ENCODE data around the gene SNCA.

Gene SNCA

DNA sequence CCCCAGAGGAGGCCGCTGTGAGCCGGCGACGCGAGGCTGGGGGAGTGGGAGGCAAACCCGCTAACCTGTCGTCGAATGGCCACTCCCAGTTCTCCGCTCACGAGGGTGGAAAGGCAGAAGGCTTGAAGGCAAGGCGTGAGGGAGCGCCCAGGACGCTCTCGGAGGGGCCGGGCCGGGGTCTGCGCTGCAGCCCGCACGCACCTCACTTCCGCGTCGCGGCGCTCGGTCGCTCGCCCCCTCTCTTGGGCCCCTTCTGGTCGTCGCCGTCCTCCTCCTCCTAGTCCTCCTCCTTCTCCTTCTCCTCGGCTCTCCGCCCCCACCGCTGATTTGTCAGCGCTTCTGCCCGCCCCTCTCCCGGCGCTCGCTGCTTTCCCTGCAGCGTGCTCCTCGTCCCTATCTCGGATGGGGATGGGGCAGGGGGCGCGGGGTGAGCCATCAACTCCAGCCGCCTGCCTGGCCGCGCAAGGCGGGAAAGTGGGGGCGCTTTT lies at the start of gene SNCA:
TSS of gene SNCA (minus strand) at position 265 of the 488 bp plus-strand sequence. CDS start 1,494 bp downstream, outside the sequence.
- DNase-seq (ENCODE audit: low read depth, low spot score), result no peak

DNA sequence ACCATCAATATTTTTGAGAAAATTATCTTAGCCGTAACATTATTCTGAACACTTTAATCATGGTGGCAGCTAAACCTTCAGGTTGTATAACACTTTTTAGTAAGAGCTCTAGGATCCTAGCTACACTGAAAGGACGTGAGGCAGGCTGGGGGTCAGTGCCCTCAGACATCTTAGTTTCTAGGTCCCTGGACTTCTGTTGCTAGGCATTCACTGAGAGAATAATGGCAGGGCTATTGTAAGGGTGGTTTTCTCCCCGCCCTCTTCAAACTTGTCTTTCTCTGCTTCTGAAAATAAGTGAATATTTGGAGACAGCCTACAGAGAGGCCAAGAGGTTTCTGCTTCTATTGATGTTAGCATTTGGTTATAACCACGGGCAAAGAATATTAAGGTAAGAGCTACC lies 42.3 kb upstream of the SNCA start:
- no peak for DNase-seq (ENCODE audit: low read depth, low spot score)

DNA sequence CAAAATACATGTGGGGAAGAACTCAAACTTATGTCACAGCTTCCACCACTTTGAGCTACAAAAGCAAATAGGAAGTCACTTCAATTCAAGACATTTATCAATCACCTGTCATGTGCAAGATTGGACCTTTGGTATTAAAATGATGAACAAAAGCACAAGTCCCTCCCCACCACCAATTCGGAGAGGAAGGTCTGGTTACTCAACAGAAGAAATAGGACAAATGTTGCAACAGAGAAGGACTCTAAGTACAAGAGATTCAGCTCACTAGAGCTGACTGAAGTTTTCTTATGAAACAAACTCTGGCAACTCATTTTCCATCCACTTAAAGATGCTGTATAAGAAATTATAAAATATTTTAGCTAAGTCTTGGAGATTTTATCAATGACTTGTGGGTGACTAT lies 41.6 kb upstream of the SNCA start:
- DNase-seq (ENCODE audit: low read depth, low spot score), result no peak

- DNase-seq (ENCODE audit: low read depth, low spot score), result no peak
These were observed 39.6 kb upstream of the SNCA start for GRCh38 chr4:89876548-89876947.

GRCh38 chr4:89871211-89871610 lies 34.2 kb upstream of the SNCA start:
- DNase-seq (ENCODE audit: low read depth, low spot score), result no peak

- DNase-seq (ENCODE audit: low read depth, low spot score), result no peak
These were observed 32.1 kb upstream of the SNCA start for GRCh38 chr4:89868999-89869589.

GRCh38 chr4:89868276-89868675 lies 31.3 kb upstream of the SNCA start:
- no peak for DNase-seq (ENCODE audit: low read depth, low spot score)

GRCh38 chr4:89863533-89863932 lies 26.6 kb upstream of the SNCA start:
- DNase-seq (ENCODE audit: low read depth, low spot score), result no peak

- no peak for DNase-seq (ENCODE audit: low read depth, low spot score)
These were observed 24.0 kb upstream of the SNCA start for GRCh38 chr4:89860971-89861370.

GRCh38 chr4:89855236-89855635 lies 18.3 kb upstream of the SNCA start:
- no peak for DNase-seq (ENCODE audit: low read depth, low spot score)

- DNase-seq (ENCODE audit: low read depth, low spot score), result no peak
These were observed 10.8 kb upstream of the SNCA start for GRCh38 chr4:89847571-89848325.

DNA sequence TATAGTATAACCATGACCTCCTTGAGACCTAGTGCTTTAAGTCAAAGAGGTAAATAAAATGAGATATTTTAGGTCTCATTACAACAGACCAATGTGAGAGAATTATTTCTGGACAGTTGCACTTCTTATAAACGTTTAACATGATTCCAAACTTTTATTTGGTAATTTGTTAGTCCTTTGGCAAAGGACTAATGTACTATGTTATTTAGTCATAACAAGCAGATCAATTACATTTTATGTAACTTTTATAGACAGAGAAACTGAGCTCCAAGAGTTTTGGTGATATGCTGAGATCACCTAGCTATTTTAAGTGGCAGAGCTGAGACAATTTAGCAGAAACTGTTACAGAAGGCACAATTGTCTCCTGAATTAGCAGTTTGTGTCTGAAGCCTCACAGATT lies 2.6 kb upstream of the SNCA start:
- DNase-seq (ENCODE audit: low read depth, low spot score), result no peak

GRCh38 chr4:89837993-89838390 lies 1.0 kb upstream of the SNCA start:
- DNase-seq (ENCODE audit: low read depth, low spot score), result no peak

DNA sequence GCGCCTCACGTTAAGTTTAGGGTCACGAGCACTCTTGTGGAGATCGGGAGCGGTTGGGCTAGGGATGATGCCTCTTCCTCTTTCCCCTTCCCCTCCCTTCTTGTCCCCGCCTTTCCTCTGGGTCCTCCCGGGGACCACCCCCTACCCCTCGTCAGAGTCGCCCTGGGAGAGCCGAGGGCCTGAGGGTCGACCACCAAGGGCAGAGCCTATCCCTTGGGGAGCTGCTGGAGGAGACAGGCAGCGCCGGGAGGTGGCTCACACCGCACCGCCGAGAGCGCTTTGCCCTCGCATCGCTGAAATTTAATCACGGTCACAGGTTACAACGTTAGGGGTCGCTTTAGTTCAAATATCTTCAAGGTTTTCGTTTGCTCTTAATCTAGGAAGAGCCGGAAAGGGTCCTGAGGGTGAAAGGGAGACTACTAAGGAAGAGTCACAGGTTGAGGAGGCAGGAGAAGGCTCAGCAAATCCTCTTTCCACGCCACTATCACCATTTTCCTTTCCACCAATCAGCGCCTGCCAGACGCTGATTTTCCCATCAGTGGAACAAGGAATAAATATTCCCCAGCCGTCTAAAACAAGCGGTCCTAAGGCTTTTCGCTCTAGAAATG lies 528 bp upstream of the SNCA start:
- no peak for DNase-seq (ENCODE audit: low read depth, low spot score)

- DNase-seq (ENCODE audit: low read depth, low spot score), result no peak
These were observed 773 bp downstream of the SNCA start for GRCh38 chr4:89836031-89836745.

GRCh38 chr4:89835413-89835812 lies 1.5 kb downstream of the SNCA start:
- no peak for DNase-seq (ENCODE audit: low read depth, low spot score)

- no peak for DNase-seq (ENCODE audit: low read depth, low spot score)
These were observed 2.3 kb downstream of the SNCA start for GRCh38 chr4:89834486-89835209.

- no peak for DNase-seq (ENCODE audit: low read depth, low spot score)
These were observed 7.4 kb downstream of the SNCA start for GRCh38 chr4:89829470-89830138.

GRCh38 chr4:89823416-89823815 lies 13.5 kb downstream of the SNCA start:
- no peak for DNase-seq (ENCODE audit: low read depth, low spot score)

DNA sequence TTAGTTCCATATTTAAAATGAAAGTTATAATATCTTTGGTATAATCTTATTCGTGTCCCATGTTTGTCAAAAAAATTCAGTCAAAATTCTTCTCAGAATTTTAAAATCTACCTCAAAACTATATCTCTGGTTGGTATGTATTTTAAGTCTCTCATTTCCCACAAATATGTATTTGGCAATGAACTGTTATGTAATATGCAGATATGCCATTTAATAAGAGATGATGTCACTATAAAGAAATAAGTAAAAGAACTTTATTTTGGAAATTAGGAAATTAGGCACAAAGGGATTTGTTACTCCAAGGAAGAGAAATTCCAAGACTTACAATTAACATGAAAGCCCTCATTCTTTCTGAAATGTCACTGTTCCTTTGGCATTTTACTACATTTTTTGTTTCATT lies 15.3 kb downstream of the SNCA start:
- no peak for DNase-seq (ENCODE audit: low read depth, low spot score)

DNA sequence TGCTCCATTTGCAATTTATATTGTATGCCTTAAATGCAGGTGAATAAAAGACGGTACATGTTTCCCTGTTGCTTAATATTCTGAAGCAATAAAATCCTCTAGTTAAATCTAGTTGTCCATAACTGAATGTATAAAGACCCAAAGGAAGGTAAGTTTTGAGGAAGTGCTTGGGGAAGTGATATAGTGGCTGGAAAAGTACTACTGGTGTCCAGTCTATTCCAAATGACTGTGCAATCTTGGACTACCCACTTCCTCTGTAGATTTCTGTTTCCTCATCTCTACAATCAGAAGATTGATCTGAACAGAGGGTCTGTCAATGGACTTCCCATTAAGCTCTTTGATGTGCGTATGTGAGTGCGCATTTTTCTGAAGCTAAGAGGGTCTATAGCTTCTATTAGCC lies 17.0 kb downstream of the SNCA start:
- no peak for DNase-seq (ENCODE audit: low read depth, low spot score)

Data from brain pericyte (primary cell).